Muscle of leg (tissue), 11 donors: ENCODE results near the gene CDH23. TPM values are rescaled to one million over a fixed set of nuclear protein-coding genes. Genes with fewer than 3 reads are reported as not detected.

Source experiments
- DNase-seq: peaks from one replicate; pipeline ENCODE4 v3.0.0; 2013
- H3K27ac ChIP-seq: one replicate; pipeline ENCODE4 v1.5.1; 2013; ENCODE audit warnings: mild to moderate bottlenecking, low read length, control low read depth
- H3K27me3 ChIP-seq: one replicate; pipeline ENCODE4 v1.6.1; 2013; ENCODE audit warnings: low read length; ENCODE audit not compliant: control insufficient read depth, insufficient read depth
- H3K36me3 ChIP-seq: one replicate; pipeline ENCODE4 v1.6.1; 2013; ENCODE audit warnings: low read length; ENCODE audit not compliant: control insufficient read depth, insufficient read depth
- H3K4me1 ChIP-seq: one replicate; pipeline ENCODE4 v1.6.1; 2013; ENCODE audit warnings: low read length; ENCODE audit not compliant: control insufficient read depth, insufficient read depth
- H3K4me3 ChIP-seq: one replicate; pipeline ENCODE4 v1.5.1; 2013; ENCODE audit warnings: low read length, control low read depth
- H3K9me3 ChIP-seq: replicated peaks from 2 replicates; pipeline ENCODE4 v1.6.1; 2013; ENCODE audit warnings: low read depth, low read length; ENCODE audit not compliant: control insufficient read depth
- WGBS: methylation state at CpG from one replicate; pipeline ENCODE4 v1.1.5; 2013; ENCODE audit warnings: missing lambda C conversion rate; ENCODE audit not compliant: insufficient coverage; 5-methylcytosine and 5-hydroxymethylcytosine counted together
- polyA plus RNA-seq, 8 donors: library from polyadenylated mRNA; unstranded; fragments of 120-200 nt; gene quantifications; one replicate each; pipeline versions ENCODE4 v1.2.1 to v1.2.3, GENCODE V29; 2013; ENCODE audit warnings: inconsistent platforms in 1 of 8, low replicate concordance in 1 of 8; ENCODE audit not compliant: insufficient read length in 8 of 8, insufficient read depth in 1 of 8
- total RNA-seq: library from RNA; stranded (reverse); fragments of 120-200 nt; gene quantifications from one replicate; pipeline ENCODE4 v1.2.4, GENCODE V29; 2013

The CDH23 gene
- total and polyA plus RNA-seq, 9 donors, result 3.4 to 5.7 (median 4.9) TPM

- Histone ChIP-seq H3K36me3 (no peaks in the 10 kb centered on the region), H3K4me3 (no peak overlapping the region), H3K27me3 (peaks cover 6% of the 10 kb centered on the region), H3K9me3 (no peaks in the 10 kb centered on the region), H3K4me1 (no peaks in the 10 kb centered on the region), H3K27ac (no peak overlapping the region)
- WGBS, result 85% methylated on average over 1 of the region's 1 CpG
- no peak for DNase-seq
Observed at GRCh38 chr10:71368176-71368575, 28.5 kb upstream of the CDH23 start.

DNA sequence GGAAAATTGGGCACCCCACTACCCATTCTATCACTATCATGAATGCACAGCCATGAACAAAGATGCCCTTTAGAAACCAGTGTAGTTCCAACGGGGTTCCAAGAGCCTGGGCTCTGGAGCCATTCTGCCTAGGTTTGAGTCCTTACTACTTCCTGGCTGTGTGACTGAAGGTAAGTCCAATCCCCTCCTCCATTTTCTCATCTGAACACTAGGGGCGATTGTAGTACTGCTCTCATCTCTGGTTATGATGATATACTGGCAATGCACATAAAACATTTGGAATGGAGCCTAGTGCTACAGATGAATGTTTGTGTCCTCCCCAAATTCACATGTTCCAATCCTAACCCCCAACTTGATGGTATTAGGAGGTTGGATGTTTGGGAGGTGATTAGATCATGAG is 28.1 kb upstream of the CDH23 start:
- Histone ChIP-seq H3K27me3 (peaks cover 6% of the 10 kb centered on the region), H3K4me1 (no peaks in the 10 kb centered on the region), H3K9me3 (no peaks in the 10 kb centered on the region), H3K36me3 (no peaks in the 10 kb centered on the region), H3K4me3 (no peak overlapping the region), H3K27ac (no peak overlapping the region)
- no peak for DNase-seq
- no CpG with 5 or more reads among the region's 2 CpGs for WGBS

- DNase-seq, result no peak
- H3K27ac ChIP-seq, result no peak overlapping the region
- H3K9me3 ChIP-seq, result no peaks in the 10 kb centered on the region
- WGBS, result 75% methylated on average over 1 of the region's 1 CpG
- no peak overlapping the region for H3K4me3 ChIP-seq
- peaks cover 6% of the 10 kb centered on the region for H3K27me3 ChIP-seq
- no peaks in the 10 kb centered on the region for H3K36me3 ChIP-seq
- H3K4me1 ChIP-seq, result no peaks in the 10 kb centered on the region
Observed at GRCh38 chr10:71369602-71370001, 27.1 kb upstream of the CDH23 start.

GRCh38 chr10:71370031-71370430 is 26.7 kb upstream of the CDH23 start:
- WGBS, result no CpG with 5 or more reads among the region's 3 CpGs
- Histone ChIP-seq H3K36me3 (no peaks in the 10 kb centered on the region), H3K27ac (no peak overlapping the region), H3K4me3 (no peak overlapping the region), H3K9me3 (no peaks in the 10 kb centered on the region), H3K4me1 (no peaks in the 10 kb centered on the region), H3K27me3 (peaks cover 9% of the 10 kb centered on the region)
- DNase-seq, result no peak

DNA sequence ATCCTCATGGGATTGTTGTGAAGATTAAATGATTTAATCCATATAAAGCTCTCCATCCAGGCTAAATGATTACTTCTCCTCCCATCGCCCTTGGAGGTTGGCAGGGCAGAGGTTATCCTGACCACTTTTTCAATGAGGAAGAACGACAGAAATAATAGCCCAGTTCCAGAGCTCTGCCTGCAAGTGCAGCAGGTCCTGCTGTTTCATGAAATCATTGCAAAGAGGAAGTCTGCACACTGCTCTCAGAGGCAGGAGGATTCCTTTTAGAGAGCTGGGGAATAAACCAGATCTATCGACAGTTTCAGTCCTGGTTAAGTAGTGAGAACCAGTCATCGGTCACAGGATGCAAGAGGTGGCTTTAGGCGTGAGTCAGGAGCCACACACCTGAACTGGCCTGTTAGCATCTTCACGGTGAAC is 25.0 kb upstream of the CDH23 start:
- Histone ChIP-seq H3K27ac (peak overlapping the region; percentile 25), H3K4me3 (no peak overlapping the region), H3K27me3 (peaks cover 9% of the 10 kb centered on the region), H3K36me3 (no peaks in the 10 kb centered on the region), H3K4me1 (peaks cover 1% of the 10 kb centered on the region), H3K9me3 (no peaks in the 10 kb centered on the region)
- peak; percentile 41 for DNase-seq
- 55% methylated on average over 5 of the region's 6 CpGs for WGBS

GRCh38 chr10:71372882-71373495 is 23.7 kb upstream of the CDH23 start:
- peak overlapping the region; percentile 25 for H3K27ac ChIP-seq
- no peak overlapping the region for H3K4me3 ChIP-seq
- 27% methylated on average over 4 of the region's 10 CpGs for WGBS
- peak; percentile 57 for DNase-seq
- no peaks in the 10 kb centered on the region for H3K9me3 ChIP-seq
- peaks cover 11% of the 10 kb centered on the region for H3K4me1 ChIP-seq
- no peaks in the 10 kb centered on the region for H3K36me3 ChIP-seq
- peaks cover 9% of the 10 kb centered on the region for H3K27me3 ChIP-seq

DNA sequence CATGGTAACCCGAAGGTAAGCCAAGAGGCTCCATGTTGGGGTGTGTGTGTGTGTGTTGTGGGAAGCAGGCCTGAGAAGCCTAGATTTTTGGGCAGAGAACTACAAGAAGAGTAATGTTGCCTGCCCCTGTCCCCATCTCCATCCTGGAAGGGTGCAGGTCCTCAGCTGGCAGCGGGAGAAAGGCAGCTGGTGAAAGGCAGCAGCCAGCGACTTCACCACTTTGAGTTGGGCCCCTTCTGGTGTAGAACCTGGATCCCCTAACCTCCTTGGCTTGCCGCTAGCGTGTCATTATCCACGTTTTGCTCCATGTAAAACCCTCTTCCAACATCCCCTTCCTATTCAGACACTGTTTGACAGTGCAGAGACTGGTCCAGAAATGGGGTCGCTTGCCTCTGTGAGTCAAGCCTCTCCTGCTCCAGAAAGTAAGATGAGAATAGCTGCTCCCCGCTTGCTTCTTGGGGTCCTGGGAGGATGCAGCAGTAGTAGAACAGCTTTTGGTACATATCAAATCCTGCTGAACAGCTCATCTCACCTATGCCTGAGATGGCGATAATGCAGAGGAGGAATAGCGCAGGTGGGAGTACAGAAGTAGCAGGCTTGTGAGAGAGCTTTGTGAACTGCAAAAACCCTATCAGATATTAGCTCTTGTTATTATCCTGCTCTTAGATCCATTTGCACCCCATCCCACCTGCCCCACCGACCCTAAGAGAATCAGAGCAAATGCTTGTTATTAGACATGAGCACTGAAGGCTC is 22.1 kb upstream of the CDH23 start:
- no peak overlapping the region for H3K27ac ChIP-seq
- peaks cover 11% of the 10 kb centered on the region for H3K4me1 ChIP-seq
- H3K9me3 ChIP-seq, result no peaks in the 10 kb centered on the region
- H3K4me3 ChIP-seq, result no peak overlapping the region
- no peak for DNase-seq
- H3K27me3 ChIP-seq, result peaks cover 9% of the 10 kb centered on the region
- 87% methylated on average over 7 of the region's 11 CpGs for WGBS
- H3K36me3 ChIP-seq, result no peaks in the 10 kb centered on the region

- H3K9me3 ChIP-seq, result no peaks in the 10 kb centered on the region
- peaks cover 11% of the 10 kb centered on the region for H3K4me1 ChIP-seq
- no peaks in the 10 kb centered on the region for H3K36me3 ChIP-seq
- DNase-seq, result peak; percentile 36
- no peak overlapping the region for H3K27ac ChIP-seq
- peaks cover 9% of the 10 kb centered on the region for H3K27me3 ChIP-seq
- 87% methylated on average over 2 of the region's 3 CpGs for WGBS
- H3K4me3 ChIP-seq, result no peak overlapping the region
Observed at GRCh38 chr10:71375952-71376351, 20.8 kb upstream of the CDH23 start.

GRCh38 chr10:71378336-71379117 is 18.2 kb upstream of the CDH23 start:
- no peak overlapping the region for H3K27ac ChIP-seq
- WGBS, result 53% methylated on average over 3 of the region's 6 CpGs

DNA sequence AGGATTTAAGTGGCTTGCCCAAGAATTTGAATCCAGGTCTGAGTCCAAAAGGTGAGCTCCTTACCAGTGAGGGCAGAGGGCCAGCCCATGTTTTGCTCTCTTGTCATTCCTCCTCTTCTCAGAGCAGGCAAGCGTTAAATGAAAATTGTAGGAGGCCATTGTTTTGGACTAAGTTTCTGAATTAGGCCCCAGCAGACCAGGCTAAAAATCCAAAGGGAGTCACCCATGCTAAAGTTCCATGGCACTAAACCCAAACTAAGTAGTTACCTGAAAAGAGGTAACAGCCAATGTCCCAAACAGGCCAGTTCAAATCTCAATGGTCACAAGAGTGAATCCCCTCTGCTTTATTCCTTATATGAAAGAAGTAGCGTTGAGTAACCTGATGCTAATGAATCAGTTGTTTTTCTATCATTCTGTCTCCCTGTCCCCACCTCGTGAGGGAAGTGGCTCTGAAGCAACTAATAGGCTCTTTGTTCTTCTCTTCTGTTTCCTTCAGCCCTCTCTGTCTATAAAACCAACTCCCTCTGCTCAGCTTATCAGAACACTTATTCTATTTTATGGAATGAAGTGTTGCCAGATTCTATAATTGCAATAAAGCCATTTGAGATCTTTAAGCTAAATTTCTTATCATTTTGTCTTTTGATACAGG is 17.5 kb upstream of the CDH23 start:
- Histone ChIP-seq H3K9me3 (no peaks in the 10 kb centered on the region), H3K36me3 (no peaks in the 10 kb centered on the region), H3K27me3 (peaks cover 3% of the 10 kb centered on the region), H3K4me1 (peaks cover 11% of the 10 kb centered on the region), H3K27ac (no peak overlapping the region), H3K4me3 (no peak overlapping the region)
- WGBS, result no CpG with 5 or more reads among the region's 3 CpGs
- DNase-seq, result no peak

More at GRCh38 chr10:71378336-71379117, 18.2 kb upstream of the CDH23 start:
- H3K27me3 ChIP-seq, result peaks cover 3% of the 10 kb centered on the region
- H3K4me1 ChIP-seq, result peaks cover 11% of the 10 kb centered on the region
- DNase-seq, result peak; percentile 35
- H3K36me3 ChIP-seq, result no peaks in the 10 kb centered on the region
- no peak overlapping the region for H3K4me3 ChIP-seq
- no peaks in the 10 kb centered on the region for H3K9me3 ChIP-seq
